C4-2B (cell line): Measurements from ENCODE around the gene RFX7.

ENCODE experiments used
- CTCF ChIP-seq: fragments of 450-650 bp; conservative IDR thresholded peaks from 2 replicates; pipeline ENCODE4 v1.5.1; 2017; ENCODE audit warnings: mild to moderate bottlenecking
- ZFX ChIP-seq: fragments of 450-650 bp; IDR thresholded peaks from 2 replicates; pipeline ENCODE4 v1.6.1; 2017

GRCh38 chr15:56292546-56293316, 49.1 kb upstream of the RFX7 start:
- TF ChIP-seq CTCF = no peak
- TF ChIP-seq ZFX = no peak
